Endometrium (tissue), 2 donors: ENCODE measurements around the gene FCHSD2.
"Not testable (repeated sequence)": the region's sequence is repeated elsewhere in the genome, so short reads cannot be mapped to it uniquely, and the experiment has no call there.

Experiments used
- FAIRE-seq: peaks from 2 replicates; lab custom pipeline; 2012; peaks lifted over from hg19 to GRCh38; lab: Jason Lieb, UNC
- donor health status: control.
- donor health status: control.

The FCHSD2 gene

GRCh38 chr11:72924568-72925190 is 217.4 kb downstream of the FCHSD2 start:
- FAIRE-seq = no peak

- FAIRE-seq = no peak
Measured at GRCh38 chr11:72921028-72921716, 220.9 kb downstream of the FCHSD2 start.

GRCh38 chr11:72920001-72920400 is 222.1 kb downstream of the FCHSD2 start:
- FAIRE-seq = no peak

GRCh38 chr11:72918851-72919250 is 223.3 kb downstream of the FCHSD2 start:
- no peak for FAIRE-seq

- no peak for FAIRE-seq
Measured at GRCh38 chr11:72912253-72912652, 229.9 kb downstream of the FCHSD2 start.

- not testable (repeated sequence) for FAIRE-seq
Measured at GRCh38 chr11:72909558-72910388, 232.3 kb downstream of the FCHSD2 start.

- no peak for FAIRE-seq
Measured at GRCh38 chr11:72908032-72908676, 234.0 kb downstream of the FCHSD2 start.

GRCh38 chr11:72904016-72904415 is 238.1 kb downstream of the FCHSD2 start:
- FAIRE-seq = no peak

- no peak for FAIRE-seq
Measured at GRCh38 chr11:72901374-72901773, 240.7 kb downstream of the FCHSD2 start.

GRCh38 chr11:72900013-72900412 is 242.1 kb downstream of the FCHSD2 start:
- no peak for FAIRE-seq

- FAIRE-seq = no peak
Measured at GRCh38 chr11:72899238-72899637, 242.9 kb downstream of the FCHSD2 start.

GRCh38 chr11:72897506-72897905 is 244.6 kb downstream of the FCHSD2 start:
- FAIRE-seq = no peak

- no peak for FAIRE-seq
Measured at GRCh38 chr11:72896431-72896830, 245.7 kb downstream of the FCHSD2 start.

GRCh38 chr11:72890881-72891280 is 251.2 kb downstream of the FCHSD2 start:
- no peak for FAIRE-seq

GRCh38 chr11:72886619-72887018 is 255.5 kb downstream of the FCHSD2 start:
- no peak for FAIRE-seq

- FAIRE-seq = no peak
Measured at GRCh38 chr11:72885749-72886609, 256.1 kb downstream of the FCHSD2 start.

GRCh38 chr11:72876147-72876546 is 266.0 kb downstream of the FCHSD2 start:
- FAIRE-seq = no peak

- FAIRE-seq = no peak
Measured at GRCh38 chr11:72875736-72876135, 266.4 kb downstream of the FCHSD2 start.

- no peak for FAIRE-seq
Measured at GRCh38 chr11:72872012-72872411, 270.1 kb downstream of the FCHSD2 start.

GRCh38 chr11:72871119-72871518 is 271.0 kb downstream of the FCHSD2 start:
- no peak for FAIRE-seq

GRCh38 chr11:72869831-72870230 is 272.3 kb downstream of the FCHSD2 start:
- FAIRE-seq = no peak

- FAIRE-seq = no peak
Measured at GRCh38 chr11:72867970-72868369, 274.1 kb downstream of the FCHSD2 start.
